RPMI8226 (cell line): ENCODE measurements around the gene SRPK2.
"Not testable (repeated sequence)": the region's sequence is repeated elsewhere in the genome, so short reads cannot be mapped to it uniquely, and the experiment has no call there.

ENCODE experiments used
- DNase-seq: peaks from one replicate; pipeline ENCODE4 v3.0.0-alpha.2; 2015

The SRPK2 gene

DNA sequence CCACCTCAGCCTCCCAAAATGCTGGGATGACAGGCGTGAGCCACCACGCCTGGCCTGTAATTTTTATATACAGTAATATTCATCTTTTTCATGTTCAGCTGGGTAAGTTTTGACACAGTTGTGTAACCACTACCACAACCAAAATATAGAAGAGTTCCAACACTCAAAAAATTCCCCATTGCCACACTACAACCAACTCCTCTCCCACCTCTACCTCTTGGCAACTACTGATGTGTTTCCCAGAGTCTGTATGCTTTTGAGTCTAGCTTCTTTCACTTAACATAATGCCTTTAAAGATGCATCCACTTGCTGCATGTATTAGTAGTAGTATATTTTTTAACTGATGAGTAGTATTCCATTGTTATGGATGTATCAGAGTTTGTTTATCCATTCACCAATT, 90.7 kb downstream of the SRPK2 start:
- DNase-seq = no peak

DNA sequence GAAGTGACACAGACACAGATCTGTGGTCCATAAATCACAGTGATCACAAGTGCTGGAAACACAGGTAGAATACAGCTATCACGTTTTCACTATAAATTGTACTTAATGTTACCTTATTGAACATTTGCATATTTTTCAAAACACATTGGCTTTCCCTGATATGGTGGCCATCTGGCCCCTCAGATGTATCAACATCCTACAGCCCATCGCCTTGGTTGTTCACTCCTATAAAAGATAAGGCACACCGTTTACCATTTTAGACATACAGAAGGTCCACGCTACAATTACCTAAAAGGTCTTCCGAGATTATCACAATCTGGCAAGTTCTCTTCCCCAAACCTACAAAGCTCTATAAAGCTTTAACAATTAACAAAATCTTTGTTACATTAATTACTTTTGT, 91.4 kb downstream of the SRPK2 start:
- no peak for DNase-seq

DNA sequence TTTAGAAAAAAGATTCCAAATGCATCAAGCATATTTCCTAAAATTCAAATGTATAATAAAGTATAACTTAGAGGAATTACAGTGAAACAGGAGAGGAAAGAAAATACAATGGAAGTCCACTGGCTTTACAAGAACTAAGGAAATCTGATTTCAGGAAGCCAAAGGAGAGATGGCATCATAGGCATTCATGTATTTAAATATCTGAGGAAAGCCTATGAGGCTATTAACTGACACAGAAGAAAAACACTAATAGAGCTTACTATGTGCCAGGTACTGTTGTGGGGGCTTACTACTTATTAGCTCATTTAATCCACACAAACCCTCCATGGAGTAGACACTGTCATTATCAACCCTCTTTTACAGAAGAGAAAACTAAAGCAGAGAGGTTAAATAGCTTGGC, 92.2 kb downstream of the SRPK2 start:
- no peak for DNase-seq

DNA sequence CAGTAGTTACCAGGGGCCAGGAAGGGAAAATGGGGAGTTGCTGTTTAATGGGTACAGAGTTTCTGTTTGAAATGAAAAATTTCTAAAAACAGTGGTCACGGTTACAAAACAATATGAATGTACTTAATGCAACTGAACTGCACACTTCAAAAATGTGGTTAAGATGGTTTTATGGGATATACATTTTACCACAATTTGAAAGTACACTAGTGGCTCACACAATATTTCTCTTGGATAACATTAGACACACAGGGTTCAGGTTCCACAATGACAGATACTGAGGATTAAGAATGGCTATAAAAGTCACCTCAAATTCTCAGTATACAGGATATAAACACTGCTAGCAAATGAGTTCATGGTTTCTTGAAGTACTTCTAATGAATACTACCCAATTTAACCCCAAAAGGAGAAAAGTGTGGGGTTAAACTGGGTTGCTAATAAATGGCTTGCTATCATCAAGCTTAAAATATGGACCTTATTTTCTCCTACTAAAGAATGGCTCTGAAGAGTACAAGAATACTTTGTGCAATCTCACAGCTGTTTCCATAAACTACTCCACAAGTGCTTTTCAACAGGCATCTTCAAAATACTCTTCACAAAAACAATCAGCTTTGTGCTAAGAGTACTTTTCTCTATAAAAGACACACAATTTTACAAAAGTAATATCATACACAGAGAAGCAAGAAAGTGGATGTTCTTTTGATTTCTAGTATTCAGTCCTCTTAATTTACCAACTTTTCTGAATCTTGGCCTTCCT, 92.9 kb downstream of the SRPK2 start:
- no peak for DNase-seq

DNA sequence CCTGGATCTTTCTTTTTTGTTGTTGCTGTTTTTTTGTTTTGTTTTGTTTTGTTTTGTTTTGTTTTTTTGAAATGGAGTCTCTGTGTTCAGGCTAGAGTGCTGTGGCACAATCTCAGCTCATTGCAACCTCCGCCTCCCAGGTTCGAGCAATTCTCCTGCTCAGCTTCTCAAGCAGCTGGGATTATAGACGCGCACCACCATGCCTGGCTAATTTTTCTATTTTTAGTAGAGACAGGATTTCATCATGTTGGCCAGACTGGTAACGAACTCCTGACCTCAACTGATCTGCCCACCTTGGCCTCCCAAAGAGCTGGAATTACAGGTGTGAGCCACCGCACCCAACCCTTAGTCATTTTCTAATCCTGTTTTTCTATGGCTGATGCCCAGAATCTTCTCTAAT, 94.2 kb downstream of the SRPK2 start:
- DNase-seq = not testable (repeated sequence)

DNA sequence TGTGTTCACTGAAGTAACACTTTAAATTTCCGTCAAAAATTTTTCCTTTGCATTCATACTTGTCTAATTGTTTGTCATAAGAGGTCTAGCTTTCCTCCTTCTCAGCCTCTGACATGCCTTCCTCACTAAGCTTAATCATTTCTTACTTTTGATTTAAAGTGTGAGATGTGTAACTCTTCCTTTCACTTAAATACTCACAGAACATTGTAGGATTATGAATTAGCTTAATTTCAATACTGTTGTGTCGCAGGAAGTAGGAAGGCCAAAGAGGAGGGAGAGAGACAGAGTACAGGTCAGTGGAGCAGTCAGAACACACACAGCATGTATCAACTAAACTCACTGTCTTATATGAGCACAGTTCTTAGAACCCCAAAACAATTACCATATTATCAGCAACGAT, 99.0 kb downstream of the SRPK2 start:
- no peak for DNase-seq

DNA sequence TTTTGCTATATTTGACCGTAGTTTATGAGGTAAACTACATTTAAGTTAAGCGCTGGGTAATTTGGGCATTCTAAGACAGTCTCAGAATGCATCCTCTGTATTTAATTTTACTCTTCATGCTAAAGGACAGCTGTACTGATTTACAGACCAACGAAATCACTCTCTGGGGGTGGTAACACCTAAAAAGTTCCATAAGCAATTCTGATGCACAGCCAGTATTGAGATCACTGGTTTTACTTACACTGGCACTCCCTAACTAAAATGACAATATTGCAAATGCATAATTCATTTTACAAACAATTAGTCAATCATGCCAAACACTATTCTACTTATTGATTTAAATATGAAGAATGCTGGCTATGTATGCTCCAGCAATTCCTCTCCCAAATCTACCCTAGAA, 102.3 kb downstream of the SRPK2 start:
- no peak for DNase-seq

DNA sequence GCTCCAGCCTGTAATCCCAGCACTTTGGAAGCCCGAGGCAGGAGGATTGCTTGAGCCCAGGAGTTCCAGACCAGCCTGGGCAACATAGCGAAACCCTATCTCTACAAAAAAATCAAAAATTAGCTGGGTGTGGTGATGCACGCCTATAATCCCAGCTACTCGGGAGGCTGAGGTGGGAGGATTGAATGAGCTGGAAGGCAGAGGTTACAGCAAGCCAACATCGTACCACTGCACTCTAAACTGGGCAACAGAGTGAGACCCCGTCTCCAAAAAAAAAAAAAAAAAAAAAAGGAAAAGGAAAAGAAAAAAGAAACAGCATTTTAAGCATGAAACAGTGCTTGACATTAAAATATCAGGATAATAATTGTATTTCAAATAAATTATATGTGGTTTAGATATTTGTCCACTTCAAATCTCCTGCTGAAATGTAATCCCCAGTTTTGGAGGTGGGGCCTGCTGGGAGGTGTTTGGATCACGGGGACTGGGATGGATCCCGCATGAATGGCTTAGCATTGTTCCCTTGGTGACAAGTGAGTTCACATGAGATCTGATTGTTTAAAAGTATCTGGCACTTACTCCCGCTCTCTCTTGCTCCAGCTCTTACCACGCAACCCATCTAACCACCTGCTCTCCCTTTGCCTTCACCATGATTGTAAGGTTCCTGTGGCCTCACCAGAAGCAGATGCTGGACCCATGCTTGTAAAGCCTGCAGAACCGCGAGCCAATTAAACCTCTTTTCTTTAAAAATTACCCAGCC, 103.4 kb downstream of the SRPK2 start:
- DNase-seq = no peak

DNA sequence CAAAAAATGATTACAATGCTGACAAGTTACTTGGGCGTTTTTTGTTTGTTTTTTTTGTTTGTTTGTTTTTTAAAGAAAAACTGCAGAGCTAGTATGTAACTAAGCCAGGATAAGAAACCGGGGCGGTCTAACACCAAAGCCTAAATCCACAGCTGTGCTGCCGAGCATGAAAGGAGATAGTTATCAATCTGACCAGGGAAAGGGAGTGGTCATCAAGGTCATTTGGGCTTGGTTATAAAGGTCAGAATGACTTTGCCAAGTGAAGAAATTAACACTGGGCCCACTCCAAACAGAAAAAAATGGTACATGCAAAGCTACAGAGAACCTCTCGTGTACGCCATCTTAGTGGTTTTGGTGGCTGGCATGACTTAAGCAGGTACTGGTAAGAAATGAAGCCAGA, 104.7 kb downstream of the SRPK2 start:
- DNase-seq = no peak

DNA sequence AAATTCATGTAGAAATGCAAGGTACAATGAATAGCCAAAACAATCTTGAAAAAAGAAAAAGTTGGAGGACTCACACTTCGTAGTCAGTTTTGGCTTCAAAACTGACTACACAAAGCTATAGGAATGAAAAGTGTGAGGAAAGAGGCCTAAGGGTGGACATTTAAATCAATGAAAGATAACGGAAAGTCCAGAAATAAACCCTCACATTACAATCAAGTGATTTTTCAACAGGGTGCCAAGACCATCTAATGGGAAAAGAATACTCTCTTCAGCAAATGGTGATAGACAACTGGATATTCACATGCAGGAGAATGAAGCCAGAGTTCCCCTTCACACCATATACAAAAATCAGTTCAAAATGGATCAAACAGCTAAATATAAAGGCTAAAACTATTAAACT, 106.8 kb downstream of the SRPK2 start:
- DNase-seq = no peak

DNA sequence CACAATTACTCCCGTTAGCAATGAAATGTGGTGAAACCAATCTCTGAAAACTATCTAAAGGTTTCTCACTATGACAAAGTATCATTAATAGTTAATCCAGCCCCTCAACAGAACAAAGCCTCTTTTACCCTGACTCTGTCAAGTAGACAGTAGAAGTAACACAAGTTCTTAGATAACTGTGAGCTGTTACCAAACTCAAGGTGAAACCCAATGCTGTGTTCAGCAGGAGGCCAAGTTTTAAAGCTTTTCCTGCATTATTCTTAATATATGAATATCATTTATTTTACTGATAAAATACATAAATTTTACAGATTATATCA, 109.1 kb downstream of the SRPK2 start:
- DNase-seq = no peak

DNA sequence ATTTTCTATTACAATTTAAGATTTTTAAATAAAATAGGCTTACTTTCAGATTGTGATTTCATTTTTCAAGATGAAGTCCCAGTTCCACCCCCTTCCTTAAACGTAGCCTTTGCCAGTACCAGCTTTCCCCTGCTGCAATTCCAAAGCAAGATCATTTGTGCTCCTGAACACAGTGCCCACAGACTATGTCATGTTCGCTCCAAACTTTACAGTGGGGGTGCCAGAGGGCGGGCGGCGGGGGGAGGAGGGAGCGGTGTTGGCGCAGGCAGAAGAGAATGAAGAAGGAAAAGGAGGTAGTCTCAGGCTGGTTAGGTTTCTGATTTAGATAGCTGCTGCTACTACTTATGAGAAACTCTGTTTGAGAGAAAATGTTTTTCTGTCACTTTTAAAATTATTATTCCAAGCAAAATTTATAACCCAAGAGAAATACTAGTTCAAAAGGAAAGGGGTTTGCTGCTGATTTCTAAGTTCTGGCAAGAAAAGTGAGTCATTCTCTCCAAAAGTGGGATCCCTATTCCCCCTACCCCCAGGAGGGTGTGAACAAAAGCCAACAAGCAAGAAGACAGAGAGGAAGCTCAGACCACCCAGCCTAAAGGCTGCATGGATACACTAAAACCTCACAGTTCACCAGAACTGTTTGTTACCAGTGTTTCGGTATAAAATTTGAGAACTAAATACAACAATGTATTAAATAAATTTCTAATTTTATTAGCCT, 109.6 kb downstream of the SRPK2 start:
- DNase-seq = no peak

DNA sequence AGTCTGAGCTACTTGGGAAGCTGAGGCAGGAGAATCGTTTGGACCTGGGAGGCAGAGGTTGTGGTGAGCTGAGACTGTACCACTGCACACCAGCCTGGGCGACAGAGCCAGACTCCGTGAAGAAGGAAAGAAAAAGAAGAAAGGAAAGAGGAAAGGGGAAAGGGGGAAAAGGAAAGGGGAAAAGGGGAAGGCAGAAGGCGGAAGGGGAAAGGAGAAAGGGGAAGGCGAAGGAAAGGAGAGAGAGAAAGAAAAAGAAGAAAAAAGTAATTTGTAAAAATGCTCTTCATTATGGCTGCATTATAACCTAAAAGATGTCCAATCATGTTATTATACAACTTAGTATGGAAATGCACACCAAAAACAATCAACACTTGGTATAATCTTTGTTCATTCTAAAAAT, 110.2 kb downstream of the SRPK2 start:
- no peak for DNase-seq

DNA sequence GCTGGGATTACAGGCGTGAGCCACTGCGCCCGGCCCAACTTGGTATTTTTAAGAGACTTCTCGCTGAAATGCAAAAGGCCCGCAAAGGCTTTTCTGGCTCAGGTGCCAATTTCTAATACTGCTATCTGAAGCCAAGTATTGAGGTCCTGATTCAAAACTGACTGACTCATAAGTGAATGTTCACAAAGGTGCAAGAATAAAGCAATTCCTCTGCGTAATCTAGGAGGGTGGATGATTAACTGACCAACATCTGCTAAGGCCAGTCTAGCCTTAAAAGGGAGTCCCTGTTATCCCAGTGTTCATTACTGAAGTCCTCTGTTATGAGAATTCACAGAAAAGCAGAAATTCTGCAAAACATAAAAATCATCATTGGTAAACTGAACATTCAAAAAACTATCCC, 111.4 kb downstream of the SRPK2 start:
- no peak for DNase-seq

DNA sequence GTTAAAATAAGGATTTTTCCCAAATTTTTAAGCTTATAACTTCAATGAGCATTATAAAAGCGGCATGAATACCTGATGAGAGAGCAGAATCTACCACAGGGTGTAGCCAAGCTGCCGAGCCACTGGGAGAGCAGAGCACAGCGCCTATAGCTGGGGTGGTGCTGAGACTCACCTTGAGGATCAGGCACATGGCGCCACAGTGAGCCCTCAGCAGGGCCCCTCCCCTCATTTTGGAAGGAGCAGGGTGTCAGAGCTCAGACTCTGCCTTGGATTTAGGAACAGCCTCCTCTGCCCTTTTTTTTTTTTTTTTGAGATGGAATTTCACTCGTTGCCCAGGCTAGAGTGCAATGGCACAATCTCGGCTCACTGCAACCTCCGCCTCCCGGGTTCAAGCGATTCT, 118.6 kb downstream of the SRPK2 start:
- peak; percentile 25 for DNase-seq

DNA sequence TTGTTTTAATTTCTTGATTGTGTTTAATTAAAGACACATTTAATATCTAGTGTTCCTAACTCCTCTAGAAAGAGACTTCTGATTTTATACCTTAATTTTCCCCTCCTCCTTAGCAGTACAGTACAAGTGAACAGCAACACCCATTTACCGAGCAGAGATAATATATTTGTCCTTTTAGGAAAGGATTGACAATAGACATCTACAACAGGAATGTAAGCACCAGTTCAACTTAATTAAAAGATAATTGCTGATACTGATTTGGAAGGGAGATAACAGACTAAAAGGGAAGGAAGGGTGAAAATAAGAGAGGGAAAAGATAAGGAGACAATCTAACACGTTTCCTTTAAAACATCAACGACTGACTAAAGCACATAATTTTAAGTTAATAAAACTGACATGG, 119.3 kb downstream of the SRPK2 start:
- DNase-seq = no peak

DNA sequence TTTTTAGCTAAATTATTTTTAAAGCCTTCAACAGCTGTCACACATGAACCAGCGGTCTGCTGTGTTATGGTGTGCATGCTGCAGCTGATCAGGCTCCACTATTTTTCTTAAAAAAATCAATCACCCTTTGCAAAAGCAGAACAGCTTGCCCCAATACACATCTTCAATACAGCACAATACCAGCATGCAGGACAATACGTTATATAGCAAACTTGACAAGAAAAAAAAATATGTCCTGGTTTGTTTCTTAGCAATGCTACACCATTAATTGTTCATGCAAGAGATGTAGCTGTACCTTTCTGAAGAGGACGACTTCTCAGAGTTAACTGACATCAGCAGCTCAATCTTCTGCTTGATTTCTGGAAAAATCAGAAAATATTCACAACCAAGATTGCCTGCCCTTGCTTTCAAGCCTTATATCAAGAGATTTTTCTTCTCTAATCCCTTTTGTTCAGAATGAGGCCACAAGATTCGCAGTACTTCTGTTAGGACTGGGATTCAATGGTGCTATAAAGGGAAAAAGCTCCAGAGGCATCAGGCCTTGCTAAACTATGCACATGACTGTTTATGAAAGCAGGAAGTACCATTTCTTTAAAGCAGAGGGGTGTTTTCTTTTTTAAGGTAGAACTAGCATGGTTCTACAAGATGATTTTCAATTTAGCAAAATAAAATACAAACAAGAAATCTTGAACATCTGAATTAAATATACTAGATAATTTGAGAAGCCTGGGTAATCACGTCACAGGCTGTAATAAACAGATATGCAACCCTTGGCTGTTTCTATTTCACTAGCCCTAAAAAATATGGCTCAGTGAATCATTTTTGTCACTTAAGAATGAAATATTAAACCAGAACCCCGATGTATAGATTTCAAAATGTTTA, 120.0 kb downstream of the SRPK2 start:
- DNase-seq = peak; percentile 63

DNA sequence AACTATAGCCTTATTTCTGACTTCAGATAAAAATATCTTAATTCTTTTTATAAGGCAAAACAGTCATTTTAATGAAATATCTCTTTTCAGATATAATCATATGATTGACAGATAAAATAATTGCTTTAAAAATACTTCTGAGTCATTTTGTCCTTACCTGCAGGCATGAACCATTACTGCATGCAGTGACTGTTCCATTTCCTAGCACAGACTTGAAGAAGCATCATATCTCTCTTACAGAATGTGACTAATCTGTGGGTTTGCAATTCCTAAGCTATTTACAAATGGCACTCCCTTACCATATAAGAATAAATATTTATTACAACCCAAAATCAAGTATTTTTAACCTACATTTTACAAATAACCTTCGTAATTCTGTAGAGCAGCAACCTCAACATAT, 120.7 kb downstream of the SRPK2 start:
- DNase-seq = peak; percentile 21

DNA sequence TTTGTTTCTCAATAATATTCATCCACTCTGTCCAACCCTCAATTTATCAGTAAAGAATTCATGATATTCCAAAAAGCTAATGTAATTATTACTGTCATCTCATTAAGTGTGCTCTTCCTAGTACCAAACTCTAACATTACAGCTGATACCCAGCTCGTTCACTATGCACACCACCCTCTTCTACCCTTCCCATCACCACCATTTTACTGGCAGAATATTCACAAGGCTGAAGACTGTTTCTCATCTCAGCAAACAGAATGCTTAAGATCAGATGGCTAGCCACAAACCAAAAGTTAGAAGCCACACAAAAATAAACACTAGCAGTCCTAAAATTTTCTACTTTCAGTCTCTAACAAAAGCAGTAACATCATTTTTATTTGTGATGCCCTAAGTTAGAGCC, 121.5 kb downstream of the SRPK2 start:
- DNase-seq = peak; percentile 31

DNA sequence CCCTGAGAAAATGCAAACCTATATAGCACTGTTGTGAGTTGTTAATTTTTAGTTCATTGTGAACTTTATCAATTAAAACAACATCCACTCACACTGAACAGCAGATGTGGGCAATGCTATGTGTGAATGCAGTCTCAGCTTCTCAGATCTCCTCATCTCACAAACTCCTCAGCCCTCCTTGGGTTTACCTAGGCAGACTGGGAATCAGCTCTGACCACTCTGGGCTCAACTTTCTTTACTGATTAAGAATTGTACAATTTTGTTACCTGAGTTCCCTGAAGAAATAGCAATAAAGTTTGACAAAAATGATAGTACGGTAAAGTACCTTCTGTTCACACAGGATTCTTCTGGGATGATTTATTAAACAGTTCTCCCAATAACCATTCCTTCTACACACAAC, 124.0 kb downstream of the SRPK2 start:
- no peak for DNase-seq

DNA sequence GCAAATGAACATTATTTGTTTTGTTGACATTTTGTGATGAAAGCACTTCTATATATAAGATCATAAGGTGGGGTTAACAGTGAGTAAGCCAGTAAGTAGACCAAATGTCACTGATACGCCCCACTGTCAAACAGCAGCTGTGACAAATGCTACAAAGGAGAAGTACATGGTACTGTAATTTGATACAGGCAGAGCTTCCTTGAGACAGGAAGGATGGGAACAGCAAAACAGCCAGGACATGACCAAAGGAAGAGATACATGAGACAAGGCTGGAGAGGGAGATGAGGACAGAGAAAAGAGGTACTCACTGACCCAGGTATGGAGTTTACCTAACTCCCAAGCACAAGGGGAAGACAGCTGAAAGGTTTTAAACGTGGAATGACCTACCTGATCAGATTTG, 127.0 kb downstream of the SRPK2 start:
- DNase-seq = no peak

DNA sequence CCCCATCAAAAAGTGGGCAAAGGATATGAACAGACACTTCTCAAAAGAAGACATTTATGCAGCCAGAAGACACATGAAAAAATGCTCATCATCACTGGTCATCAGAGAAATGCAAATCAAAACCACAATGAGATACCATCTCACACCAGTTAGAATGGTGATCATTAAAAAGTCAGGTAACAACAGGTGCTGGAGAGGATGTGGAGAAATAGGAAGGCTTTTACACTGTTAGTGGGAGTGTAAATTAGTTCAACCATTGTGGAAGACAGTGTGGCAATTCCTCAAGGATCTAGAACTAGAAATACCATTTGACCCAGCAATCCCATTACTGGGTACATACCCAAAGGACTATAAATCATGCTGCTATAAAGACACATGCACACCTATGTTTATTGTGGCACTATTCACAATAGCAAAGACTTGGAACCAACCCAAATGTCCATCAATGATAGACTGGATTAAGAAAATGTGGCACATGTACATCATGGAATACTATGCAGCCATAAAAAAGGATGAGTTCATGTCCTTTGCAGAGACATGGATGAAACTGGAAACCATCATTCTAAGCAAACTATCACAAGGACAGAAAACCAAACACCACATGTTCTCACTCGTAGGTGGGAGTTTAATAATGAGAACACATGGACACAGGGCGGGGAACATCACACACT, 128.4 kb downstream of the SRPK2 start:
- DNase-seq = not testable (repeated sequence)

DNA sequence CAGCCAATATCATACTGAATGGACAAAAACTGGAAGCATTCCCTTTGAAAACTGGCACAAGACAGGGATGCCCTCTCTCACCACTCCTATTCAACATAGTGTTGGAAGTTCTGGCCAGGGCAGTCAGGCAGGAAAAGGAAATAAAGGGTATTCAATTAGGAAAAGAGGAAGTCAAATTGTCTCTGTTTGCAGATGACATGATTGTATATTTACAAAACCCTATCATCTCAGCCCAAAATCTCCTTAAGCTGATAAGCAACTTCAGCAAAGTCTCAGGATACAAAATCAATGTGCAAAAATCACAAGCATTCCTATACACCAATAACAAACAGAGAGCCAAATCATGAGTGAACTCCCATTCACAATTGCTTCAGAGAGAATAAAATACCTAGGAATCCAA, 129.8 kb downstream of the SRPK2 start:
- DNase-seq = not testable (repeated sequence)
